GM18520 (cell line): ENCODE data around the gene SEMA4C.
"Not testable (repeated sequence)": the region's sequence is repeated elsewhere in the genome, so short reads cannot be mapped to it uniquely, and the experiment has no call there.

Experiments
- ATAC-seq: cut with Tn5 transposase; IDR thresholded peaks from one replicate; pipeline ENCODE4 v1.9.1; 2021; ENCODE audit not compliant: unreplicated experiment

SEMA4C gene

DNA sequence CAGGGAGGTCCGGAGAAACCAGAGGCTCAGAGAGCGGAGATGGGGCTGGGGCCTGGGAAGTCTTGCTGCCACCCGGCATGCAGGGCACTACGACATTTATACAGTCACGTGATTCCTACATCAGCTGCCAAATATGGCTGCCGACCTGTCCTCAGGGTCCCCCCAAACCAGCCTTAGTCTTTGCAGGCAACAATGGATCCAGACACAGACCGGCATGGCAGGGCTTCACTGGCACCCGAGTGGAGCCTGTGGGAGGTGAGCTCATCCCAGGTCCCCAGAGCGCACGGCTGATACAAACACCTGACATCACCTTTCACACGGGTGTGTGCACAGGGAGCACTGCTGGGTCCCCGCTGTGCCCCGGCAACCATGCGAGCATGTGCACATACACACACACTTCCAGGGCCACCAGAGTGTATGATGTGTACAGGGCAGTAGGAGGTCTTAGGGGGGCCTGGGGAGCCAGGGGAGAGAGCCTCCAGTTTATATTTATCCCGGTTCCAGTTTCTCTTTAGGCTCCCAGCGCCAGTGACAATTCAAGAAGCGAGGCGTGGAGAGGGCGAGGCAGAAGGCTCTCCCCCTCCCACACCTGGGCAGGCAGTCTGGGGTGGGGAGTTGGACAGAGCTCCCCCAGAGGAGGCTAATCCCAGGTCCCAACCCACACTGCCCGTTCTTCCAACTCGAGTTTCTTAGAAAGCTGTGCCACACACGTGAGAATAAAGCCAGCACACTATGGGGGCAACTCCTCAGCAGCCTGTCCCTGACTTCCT lies 2.7 kb downstream of the SEMA4C start:
- ATAC-seq, result no peak

DNA sequence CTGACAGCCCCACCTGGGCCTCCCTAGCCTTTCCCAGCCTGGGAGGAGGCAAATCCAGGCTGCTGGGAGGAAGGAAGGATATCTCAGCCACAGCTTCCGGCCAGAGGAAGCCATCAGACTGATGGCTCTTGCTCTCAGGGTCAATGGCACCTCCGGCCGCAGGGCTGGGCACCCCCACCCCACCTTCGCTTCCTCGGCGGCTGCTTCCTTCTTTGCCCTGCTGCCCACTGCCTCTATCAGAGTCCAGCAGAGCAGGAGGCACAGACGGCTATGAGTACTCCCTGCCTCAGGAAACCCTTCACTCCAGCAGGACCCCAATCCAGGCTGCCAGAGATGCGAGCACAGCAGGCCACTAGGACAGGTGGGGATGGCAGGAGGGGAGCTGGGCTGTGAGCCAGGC lies 3.3 kb downstream of the SEMA4C start:
- ATAC-seq, result no peak

DNA sequence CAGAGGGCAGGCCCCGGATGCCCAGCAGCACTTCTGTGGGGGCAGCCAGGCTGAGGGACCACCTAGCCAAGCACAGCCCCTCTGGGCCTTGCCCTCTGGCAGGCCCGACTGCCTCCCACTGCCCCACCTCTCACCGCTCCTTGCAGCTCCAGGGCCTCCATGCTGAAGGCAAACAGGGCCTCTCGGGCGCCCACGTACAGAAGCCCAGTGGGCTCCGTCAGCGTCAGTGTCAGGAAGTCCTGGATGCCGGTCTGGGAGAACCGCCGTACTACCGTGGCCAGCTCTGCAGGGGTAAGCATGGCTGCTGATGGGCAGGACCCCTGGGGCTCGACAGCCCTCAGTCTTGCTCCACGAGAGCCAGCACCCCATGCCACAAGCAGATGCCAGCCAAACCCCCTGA lies 3.7 kb downstream of the SEMA4C start:
- no peak for ATAC-seq

DNA sequence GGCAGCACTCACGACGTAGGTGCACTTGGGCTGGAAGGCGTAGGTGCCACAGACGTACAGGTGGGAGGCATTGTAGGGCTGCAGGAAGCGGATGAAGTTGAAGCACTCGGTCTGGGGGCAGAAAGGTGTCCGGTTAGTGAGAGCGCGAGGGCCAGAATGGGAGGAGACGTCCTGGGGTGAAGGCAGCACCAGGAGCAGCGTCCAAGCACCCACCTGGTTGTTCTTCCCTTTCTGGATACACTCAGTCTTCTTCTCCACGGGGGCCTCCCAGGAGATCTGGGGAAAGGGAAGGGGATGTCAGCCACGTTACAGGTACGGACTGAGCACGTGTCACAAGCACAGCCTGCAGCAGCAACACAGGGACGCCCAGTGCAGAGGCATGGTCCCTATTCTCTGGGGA lies 4.2 kb downstream of the SEMA4C start:
- ATAC-seq, result no peak

DNA sequence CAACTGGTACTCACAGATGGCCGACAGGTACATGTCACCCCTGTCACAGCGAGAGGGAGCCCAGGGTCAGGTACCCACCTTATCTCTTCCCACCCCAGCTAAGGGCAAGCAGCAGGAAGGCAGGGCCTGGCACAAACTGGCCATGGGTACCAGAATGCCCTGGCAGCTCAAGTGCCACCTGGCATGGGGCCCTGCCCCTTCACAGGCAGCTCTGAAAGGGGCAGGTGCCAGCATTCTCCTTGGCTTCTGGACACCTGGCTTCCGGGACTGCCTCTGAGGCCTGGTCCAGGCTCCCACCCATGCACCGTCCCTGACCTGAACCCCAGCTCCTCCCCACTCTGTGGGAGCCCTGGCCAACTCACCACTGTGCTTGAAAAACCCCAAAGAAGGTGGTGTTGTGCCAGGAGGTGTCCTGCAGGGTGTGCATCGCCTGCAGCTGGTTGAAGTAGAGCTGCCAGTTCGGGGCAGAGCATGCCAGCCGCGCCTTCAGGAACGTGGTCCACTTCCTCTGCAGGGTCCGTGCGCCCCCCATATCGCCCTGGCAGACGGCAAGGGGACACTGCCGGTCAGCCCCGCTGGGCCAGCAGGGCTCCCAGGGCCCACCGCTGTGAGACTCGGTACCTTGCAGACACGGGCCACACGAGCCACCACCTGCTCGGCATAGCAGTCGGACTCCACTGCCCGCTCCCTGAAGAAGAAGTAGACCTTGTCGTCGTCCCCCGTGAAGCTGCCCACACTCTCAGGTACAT lies 5.4 kb downstream of the SEMA4C start:
- no peak for ATAC-seq

DNA sequence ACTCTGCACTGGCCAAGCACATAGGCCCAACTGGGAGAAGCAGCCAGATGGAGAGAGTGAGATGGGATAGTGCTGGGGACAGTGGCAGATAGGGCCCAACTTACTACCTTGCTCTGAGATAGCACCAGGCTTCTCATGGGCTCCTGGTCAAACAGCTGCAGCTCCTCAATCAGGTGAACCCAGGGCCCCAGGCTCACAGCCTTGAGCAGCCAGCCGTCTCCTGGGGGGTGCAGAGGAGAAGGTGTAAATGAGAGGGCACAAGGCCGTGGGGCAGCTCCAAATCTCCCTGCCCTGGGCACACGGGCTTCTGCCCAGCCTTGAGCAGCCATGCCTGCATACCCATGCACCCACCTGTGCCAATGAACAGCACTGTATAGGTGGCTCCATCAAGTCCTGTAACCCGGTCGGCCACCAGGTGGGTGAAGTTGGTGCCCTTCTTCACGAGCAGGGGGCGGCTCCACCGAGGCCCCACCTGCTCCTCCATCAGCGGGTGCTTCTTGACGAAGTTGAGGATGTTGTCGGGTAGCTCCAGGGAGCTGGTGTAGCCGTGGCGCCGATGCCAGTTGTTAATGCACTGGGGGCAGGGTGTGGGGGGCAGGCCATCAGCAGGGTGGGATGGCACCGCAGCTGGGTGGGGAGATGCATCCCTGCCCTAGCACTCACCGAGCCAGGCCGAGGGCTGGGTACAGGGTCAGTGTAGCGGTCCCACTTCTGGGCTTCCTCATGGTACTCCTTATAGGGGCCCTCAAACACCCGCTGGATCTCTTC lies 6.1 kb downstream of the SEMA4C start:
- ATAC-seq, result no peak

DNA sequence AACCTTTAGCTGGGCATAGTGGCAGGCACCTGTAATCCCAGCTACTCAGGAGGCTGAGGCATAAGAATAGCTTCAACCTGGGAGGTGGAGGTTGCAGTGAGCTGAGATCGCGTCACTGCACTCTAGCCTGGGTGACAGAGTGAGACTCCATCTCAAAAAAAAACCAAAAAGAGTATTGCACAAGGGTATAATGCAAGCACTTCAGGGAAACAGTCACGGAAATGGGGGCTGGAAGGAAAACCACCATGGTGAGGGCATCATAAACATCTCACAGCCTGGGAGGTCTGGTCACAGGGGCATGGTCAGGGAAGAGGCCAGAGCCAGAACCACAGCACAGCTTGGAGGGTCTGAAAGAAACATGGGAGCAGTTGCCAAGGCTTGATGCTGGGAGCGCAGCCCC lies 6.8 kb downstream of the SEMA4C start:
- not testable (repeated sequence) for ATAC-seq

DNA sequence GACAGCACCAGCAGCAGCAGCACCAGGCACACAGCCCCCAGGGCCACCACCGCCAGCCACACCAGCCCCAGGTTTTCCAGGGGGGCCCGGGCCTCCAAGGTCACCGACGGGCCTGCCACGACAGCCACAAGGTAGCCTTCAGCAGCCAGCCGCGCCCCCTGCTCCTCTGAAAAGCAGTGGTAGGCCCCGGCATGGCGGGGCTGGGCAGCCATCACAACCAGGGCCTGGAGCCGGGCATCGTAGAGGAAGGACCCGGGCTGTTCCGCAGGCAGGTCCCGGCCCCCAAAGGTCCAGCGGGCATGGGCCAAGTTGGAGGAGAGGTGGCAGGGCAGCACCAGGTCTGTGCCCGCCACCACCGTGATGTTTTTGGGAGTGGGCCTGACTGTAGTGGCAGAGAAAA lies 8.8 kb downstream of the SEMA4C start:
- no peak for ATAC-seq

DNA sequence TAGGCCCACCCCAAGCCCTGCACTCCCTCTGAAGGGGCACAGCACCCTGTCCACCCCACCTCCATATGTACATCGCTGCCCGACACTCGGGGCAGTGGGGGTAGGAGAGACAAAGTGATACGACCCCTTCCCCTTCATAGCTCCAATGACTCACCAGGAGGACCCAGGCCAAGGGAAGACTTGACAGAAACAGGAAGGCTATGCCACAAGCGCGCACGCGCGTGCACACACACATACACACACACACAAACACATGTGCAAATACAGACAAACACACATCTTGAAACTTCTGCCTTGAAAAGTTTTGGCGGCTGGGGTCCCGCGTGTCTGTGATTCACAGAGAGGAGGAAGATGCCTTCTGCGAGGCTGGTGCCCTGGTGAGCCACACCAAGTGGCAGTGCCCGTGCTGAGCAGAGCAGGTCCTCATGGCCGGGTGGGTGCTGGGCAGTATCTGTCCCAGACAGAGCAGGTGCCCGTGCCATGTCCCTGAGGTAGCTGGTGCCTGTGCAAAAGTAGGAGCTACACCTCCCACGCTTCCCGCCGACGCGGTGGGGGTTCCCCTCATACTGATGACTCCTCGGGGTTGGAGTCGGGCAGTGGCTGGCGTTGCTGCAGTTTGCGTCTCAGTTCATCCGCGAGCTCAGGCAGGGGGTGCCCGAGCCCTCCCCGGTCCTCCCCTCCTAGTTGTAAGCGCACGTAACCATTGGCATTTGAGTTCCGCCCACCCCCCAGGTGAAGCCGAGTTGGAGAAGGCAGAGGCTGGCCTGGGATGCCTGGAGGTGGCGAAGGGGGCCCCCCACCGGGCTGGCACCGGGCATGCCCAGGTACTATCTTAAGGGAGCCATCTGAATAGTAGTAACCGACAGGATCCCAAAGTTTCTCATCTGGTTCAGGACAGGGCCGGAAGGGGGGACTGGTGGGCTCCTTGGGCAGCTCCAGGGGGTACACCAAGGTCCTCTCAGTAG lies 9.5 kb downstream of the SEMA4C start:
- ATAC-seq, result no peak

DNA sequence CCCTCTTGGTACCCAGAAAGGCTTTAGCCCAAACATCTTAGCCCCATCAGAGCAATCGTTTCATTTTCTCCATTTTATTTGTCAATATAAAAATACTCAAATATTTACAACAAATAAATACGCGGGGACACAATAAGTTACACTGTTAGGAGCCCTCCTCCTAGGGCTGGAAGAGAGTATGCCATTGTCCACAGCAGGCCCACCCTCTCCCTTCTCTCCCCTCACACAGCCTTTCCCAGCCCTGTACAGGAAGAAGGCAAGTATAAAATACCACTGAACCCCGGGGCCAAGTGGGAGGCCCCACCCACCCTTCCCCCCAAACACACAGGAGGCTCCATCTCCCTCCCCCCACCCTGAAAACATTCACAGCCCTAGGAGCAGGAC lies 10.2 kb downstream of the SEMA4C start:
- ATAC-seq, result no peak

DNA sequence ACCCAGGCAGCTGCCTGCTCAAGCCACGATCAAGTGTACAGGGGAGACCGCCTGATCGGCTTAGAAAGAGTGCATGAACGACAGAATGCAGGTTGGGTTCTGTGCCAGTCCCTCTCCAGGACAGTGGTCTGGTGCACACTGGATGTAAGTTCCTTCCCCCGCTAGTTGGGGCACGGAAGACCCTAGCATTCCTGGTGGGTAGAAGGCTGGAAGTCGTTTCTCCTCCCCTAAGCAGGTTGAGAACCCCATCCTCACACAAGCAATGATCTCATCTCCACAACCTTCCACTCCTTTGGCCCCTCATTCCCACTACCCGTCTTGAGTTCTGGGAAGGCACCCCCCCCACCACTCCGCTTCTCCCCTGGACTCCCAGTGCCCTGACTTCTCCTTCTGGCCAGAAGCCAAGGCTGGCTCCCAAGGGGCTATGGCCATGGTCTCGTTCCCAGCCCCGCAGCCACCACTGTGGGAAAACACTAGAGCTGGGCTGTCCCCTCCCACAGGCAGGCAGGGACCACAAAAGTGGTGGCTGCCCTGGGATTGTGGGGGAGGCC lies 10.7 kb downstream of the SEMA4C start:
- ATAC-seq, result no peak

DNA sequence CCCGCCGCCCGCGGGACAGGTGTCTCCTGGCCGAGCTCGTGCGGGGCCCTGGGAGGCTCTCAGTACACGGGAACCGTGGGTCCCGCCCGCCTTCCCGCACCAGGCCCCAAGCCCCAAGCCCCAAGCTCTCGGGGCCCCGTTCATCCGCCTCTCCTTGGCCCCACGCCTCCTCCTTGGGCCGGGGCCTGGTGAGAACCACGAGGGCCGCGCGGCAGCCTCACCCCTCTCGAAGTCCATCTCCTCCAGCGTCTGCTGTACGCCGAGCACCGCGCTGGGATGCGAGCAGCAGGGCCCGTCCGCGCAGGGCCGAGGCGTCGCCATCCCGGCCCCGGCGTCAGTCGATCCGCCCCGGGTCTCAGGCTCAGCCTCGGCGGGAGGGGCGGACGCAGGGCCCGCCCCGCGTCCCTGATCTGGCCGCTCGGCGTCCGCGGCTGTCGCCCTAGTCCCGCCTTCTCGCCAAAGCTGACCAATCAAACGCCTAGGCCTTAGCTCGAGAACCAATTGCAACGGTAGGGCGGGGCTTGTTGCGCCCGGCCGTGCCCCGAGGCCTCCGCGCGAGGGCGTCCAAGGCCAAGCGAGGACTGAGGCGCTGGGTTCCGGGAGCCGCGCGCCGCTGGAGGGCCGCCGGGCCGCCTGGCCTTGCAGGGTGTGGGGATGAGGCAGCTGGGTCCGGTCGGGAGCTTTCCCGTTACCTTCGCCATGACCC lies 12.1 kb downstream of the SEMA4C start, which contains the start of gene ANKRD39:
ANKRD39 (minus strand) TSS at position 350 of the 706 bp plus-strand sequence; CDS start at position 321, 29 bp downstream.
- peak; percentile 96 for ATAC-seq

DNA sequence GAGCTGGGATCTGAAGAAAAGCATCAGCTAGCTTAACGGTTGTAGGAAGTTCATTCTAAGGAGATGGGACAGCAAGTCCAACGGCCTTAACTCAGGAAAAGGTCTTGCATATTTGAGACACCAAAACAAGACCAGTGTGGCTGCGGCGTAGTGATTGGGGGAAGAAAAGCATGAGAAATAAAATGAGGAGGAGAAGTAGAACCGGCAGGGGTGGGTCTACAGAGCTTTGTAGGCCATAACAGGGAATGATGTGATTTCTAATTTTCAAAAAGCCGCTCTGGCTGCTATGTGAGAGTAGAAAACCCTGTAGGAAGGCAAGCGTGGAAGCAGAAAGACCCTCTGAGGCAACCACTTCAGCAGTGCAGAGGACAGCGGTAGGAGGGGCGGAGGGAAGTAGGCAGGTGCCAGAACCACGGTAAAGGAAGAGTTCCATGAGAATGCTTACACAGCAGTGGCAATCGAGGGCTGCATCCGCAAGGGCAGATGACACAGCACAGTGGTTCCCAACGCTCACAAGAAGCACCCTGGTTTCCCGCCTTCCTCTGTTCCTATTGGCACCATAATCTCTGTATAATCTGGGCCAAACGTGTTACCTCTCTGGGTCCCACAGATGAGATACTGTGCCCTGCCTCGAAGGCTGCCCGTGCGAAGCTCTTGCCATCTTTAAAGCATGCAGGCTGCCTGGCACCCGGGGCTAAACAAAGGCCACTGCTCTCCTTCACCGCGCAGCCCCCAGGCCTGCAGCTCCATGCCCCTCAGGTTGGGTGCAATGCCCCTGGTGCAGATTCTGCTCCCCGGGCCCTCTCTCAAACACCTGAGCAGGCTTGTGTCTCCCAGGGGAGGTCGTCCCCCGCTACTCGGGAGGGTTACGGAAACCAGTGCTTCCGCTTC lies 12.9 kb downstream of the SEMA4C start:
- no peak for ATAC-seq

DNA sequence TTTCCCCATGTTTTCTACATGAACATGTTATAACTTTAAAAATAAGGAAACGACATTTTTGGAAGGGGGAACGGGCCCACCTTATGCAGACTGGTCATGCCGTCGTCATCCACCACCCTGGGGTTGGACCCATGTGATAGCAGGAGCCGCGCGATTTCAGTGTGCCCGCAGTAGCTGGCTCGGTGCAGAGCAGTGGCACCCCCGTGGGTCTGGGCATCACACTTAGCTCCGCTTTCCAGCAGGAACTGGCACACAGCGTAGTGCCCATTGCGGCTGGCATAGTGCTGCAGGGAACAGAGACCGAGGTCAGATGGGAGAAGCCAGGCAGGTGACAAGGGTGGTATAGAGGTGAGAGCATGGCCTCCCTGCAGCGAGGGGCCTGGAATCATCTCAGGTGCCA lies 16.6 kb downstream of the SEMA4C start:
- ATAC-seq, result no peak

DNA sequence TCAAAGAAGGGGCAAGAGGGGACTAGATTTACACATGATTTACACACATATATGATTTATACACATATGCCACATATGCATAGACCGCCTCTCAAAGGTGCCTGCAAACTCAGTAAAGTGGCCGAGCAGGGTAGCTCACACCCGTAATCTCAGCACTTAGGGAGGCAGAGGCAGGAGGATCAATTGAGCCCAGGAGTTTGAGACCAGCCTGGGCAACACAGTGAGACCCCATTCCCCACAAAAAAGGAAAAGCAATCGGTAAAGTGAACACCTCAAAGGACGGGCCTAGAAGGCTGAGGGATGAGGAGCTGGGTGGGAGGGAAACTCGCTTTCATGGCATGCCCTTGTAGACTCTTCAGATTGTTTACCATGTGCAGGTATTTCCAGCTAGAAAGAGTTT lies 17.2 kb downstream of the SEMA4C start:
- ATAC-seq, result no peak

DNA sequence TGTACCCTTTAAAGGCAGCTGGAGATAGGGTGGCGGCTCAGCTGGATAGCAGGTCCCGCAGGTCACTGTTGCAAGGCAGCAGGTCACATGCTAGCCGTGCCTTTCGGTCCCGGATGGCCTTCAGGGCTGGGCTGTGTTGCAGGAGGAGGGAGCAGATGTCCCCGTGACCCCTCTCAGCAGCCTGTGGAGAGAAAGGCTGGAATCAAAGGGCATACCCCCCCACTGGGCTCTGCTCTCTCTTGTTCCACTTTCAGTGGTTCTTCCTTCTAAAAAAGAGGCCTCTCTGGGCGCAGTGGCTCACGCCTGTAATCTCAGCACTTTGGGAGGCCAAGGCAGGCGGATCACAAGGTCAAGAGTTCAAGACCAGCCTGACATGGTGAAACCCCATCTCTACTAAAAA lies 21.6 kb downstream of the SEMA4C start:
- ATAC-seq, result no peak

DNA sequence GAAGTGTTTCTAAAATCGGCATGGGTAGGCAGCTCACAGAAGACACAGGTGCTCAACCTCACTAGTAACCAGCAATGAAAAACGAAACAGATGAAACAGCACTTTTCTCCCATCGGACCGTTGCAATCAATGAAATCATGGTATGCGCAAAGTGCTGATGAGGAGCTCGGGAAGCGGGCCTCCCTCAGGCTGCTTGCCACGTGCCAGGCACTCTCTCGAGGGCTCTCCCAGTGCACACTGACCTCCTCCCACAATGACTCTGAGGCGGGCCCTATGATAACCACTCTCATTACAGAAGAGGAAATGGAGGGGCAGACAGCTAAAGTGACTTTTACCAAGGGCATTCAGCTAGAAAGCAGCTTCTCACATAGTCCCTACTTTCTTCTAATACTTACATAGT lies 22.3 kb downstream of the SEMA4C start:
- no peak for ATAC-seq

DNA sequence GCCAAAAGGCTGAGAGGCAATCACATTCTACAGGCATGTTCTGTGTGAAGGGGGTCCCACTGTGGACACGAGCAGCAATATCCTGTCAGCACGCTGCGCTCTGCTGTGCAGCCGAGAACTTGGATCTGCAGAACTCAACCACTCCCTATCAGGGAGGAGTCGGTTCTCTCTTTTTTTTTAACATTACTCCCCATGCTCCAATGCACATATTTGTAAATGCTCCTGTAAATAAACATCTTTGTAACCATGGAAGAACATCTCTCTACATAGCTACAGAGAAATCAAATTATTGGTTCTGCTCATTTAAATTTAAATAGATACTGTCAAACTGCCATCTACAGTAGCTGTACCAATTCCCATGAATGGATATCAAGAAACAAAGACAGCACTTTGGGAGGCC lies 23.1 kb downstream of the SEMA4C start:
- ATAC-seq, result no peak

DNA sequence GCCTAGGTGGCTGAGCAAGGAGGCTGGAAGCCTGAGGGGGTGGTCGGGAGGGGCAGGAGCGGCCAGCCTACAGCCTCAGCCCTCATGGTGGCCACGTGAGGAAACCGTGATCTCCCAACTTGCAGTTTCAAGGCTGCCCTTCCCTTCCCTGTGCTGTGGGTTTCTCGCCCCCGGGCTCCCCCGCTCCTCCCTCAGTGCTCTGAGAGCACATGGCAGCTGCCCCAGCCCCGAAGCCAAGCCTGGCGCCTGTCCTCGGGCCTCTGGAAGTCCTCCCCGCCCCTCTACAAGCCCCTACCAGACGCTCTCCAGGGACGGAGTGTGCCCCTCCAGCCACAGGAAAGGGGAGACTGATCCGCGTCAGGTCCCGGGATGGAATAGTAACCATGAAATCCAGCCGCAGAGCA lies 25.5 kb downstream of the SEMA4C start:
- no peak for ATAC-seq
